ENCODE measurements around the gene PHYKPL.

Gene PHYKPL

DNA sequence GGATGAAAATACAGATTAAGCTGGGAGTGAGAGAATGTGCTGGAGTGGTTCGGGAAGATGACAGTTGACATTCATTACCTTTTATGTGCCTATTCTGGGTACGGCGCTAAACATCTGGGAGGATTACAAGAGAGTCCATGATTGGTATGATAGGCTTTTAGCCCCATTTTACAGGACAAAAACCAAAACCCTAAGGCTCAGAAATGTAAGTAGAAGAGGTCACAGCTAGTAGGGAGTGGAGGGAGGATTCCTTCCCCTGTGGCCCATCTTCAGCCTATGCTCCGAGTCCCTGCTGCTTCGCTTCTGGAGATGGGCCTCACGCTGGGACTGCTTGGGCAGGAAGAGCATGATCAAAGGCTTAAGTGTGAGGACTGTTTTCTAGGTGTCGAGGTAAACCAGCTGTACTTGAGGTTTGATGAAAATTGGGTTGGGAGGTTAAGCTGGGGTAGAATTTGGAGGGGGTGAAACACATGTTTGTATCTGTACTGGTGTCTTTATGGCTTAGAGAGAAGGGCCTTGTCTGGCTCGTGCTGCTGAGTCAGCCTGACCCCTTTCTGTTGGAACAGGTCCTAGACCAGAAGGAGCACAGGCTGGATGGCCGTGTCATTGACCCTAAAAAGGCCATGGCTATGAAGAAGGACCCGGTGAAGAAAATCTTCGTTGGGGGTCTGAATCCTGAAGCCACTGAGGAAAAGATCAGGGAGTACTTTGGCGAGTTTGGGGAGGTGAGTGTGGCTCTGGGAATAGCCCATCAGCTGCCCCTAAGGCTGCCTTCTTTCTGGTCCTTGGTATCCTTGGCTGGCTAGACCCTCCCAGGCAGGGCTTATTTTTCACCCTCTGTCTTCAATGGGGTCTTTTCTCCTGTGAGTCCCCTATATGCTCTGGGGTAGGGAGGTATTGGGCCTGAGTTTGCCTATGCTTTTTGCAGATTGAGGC, 26.2 kb downstream of the PHYKPL start:
- Histone ChIP-seq H2BK5ac (ENCODE audit: low read depth, low read length, poor library complexity, severe bottlenecking) (no peak overlapping the region), H3K36me3 (ENCODE audit: control insufficient read depth in 1 of 2, insufficient read depth in 2 of 2, low read depth in 1 of 2, low read length in 2 of 2) (peaks cover 47 to 59% of the 10 kb centered on the region in 2 experiments), H4K91ac (ENCODE audit: low read length) (no peak overlapping the region), H3K18ac (ENCODE audit: low read depth in 1 of 2, low read length in 2 of 2) (no peak overlapping the region), H3K27me3 (ENCODE audit: control insufficient read depth in 1 of 2, insufficient read depth in 1 of 2, low read length in 2 of 2) (no peaks in the 10 kb centered on the region), H2AK5ac (ENCODE audit: low read length, severe bottlenecking) (no peak overlapping the region), H3K23ac (ENCODE audit: low read length in 2 of 2) (no peak overlapping the region), H2BK15ac (ENCODE audit: low read depth, poor library complexity, severe bottlenecking) (no peak overlapping the region), H3K27ac (ENCODE audit: low read length, poor library complexity, severe bottlenecking) (no peak overlapping the region), H4K8ac (ENCODE audit: low read length) (no peak overlapping the region), H3K9ac (ENCODE audit: low read length) (peak overlapping the region; percentile 96), H3K4me2 (ENCODE audit: low read length, poor library complexity, severe bottlenecking) (peak overlapping the region; percentile 58), H3K14ac (ENCODE audit: low read length in 2 of 2) (no peak overlapping the region), H2BK120ac (ENCODE audit: low read depth, low read length) (no peak overlapping the region), H3K9me3 (ENCODE audit: control insufficient read depth, low read length) (no peaks in the 10 kb centered on the region), H3K79me1 (replicated peaks; ENCODE audit: low read length, poor library complexity, severe bottlenecking) (peaks cover 14% of the 10 kb centered on the region), H3K4me3 (ENCODE audit: insufficient read depth in 1 of 2, low read depth in 1 of 2, low read length in 2 of 2) (peak overlapping the region in 1 of 2 experiments; percentile 100), H3K4ac (ENCODE audit: low read depth in 1 of 2, low read length in 2 of 2) (no peak overlapping the region), H2AFZ (ENCODE audit: low read depth, low read length) (no peak overlapping the region), H2BK12ac (ENCODE audit: low read length in 2 of 2) (no peak overlapping the region), H3K4me1 (ENCODE audit: control insufficient read depth, insufficient read depth, low read depth, low read length) (peaks cover 19% of the 10 kb centered on the region)
- no peak for DNase-seq
- 55% methylated on average over 10 of the region's 12 CpGs for WGBS

DNA sequence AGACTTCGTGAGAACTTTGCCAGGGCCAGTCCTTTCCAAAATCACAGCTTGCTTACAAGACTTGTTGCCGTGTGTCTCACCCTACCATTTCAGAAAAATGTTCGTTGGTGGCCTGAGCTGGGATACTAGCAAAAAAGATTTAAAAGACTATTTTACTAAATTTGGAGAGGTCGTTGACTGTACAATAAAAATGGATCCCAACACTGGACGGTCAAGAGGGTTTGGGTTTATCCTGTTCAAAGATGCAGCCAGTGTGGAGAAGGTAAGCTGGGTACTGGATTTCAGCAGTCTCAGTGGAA, 26.9 kb downstream of the PHYKPL start:
- Histone ChIP-seq H3K4ac (ENCODE audit: low read depth in 1 of 2, low read length in 2 of 2) (no peak overlapping the region), H4K91ac (ENCODE audit: low read length) (no peak overlapping the region), H2BK12ac (ENCODE audit: low read length in 2 of 2) (no peak overlapping the region), H3K14ac (ENCODE audit: low read length in 2 of 2) (no peak overlapping the region), H3K27me3 (ENCODE audit: control insufficient read depth in 1 of 2, insufficient read depth in 1 of 2, low read length in 2 of 2) (no peaks in the 10 kb centered on the region), H2BK5ac (ENCODE audit: low read depth, low read length, poor library complexity, severe bottlenecking) (peak overlapping the region; percentile 61), H3K23ac (ENCODE audit: low read length in 2 of 2) (no peak overlapping the region), H4K8ac (ENCODE audit: low read length) (no peak overlapping the region), H3K4me1 (ENCODE audit: control insufficient read depth, insufficient read depth, low read depth, low read length) (peaks cover 19% of the 10 kb centered on the region), H3K9ac (ENCODE audit: low read length) (peak overlapping the region; percentile 96), H3K4me3 (ENCODE audit: insufficient read depth in 1 of 2, low read depth in 1 of 2, low read length in 2 of 2) (peak overlapping the region; percentile 97 to 100), H2BK15ac (ENCODE audit: low read depth, poor library complexity, severe bottlenecking) (no peak overlapping the region), H3K18ac (ENCODE audit: low read depth in 1 of 2, low read length in 2 of 2) (no peak overlapping the region), H2AK5ac (ENCODE audit: low read length, severe bottlenecking) (no peak overlapping the region), H3K36me3 (ENCODE audit: control insufficient read depth in 1 of 2, insufficient read depth in 2 of 2, low read depth in 1 of 2, low read length in 2 of 2) (peaks cover 41 to 52% of the 10 kb centered on the region in 2 experiments), H3K79me1 (replicated peaks; ENCODE audit: low read length, poor library complexity, severe bottlenecking) (peaks cover 12% of the 10 kb centered on the region), H2BK120ac (ENCODE audit: low read depth, low read length) (no peak overlapping the region), H3K27ac (ENCODE audit: low read length, poor library complexity, severe bottlenecking) (no peak overlapping the region), H3K4me2 (ENCODE audit: low read length, poor library complexity, severe bottlenecking) (peak overlapping the region; percentile 58), H2AFZ (ENCODE audit: low read depth, low read length) (no peak overlapping the region), H3K9me3 (ENCODE audit: control insufficient read depth, low read length) (no peaks in the 10 kb centered on the region)
- DNase-seq: no peak
- WGBS: 3% methylated on average over 5 of the region's 5 CpGs

DNA sequence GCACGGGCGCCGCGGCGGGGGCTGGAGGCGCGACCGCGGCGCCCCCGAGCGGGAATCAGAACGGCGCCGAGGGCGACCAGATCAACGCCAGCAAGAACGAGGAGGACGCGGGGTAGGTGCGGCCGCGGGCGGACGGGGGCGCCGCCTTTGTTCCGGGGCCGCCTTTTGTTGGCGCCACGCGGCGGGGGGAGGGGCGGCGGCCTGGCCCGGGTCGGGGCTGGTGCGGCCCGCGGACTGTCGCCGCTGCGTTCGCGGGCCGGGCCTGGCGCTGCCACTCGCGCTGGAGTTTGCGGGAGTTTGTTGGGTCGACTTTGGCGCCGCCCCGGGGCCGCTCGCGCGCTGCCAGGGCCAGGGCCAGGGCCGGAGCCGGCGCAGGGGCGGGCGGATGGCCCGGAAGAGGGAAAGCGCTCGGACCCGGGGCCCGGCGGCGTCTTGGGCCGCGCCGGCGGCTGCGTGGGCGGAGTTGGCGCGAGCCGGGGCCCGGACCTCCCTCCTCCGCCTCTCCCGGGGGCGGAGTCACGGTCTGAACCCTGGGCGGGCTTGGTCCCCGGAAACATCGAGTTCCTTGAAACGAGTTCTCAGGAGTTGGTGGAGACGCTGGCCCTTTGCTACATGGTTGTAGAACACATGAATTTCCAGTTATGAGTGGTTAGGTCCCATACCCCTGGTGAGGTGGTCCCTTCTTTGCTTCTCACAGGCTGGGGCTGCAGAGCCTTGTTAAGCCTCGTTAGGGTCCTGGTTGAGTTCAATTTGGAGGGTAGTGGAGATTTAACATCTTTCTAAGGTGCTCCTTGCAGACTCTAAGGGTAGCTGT, 27.5 kb downstream of the PHYKPL start:
- peak overlapping the region; percentile 97 to 100 for H3K4me3 ChIP-seq (ENCODE audit: insufficient read depth in 1 of 2, low read depth in 1 of 2, low read length in 2 of 2)
- H2BK12ac ChIP-seq (ENCODE audit: low read length in 2 of 2): no peak overlapping the region
- H3K4me2 ChIP-seq (ENCODE audit: low read length, poor library complexity, severe bottlenecking): peak overlapping the region; percentile 58
- no peak overlapping the region for H2BK15ac ChIP-seq (ENCODE audit: low read depth, poor library complexity, severe bottlenecking)
- H4K91ac ChIP-seq (ENCODE audit: low read length): peak overlapping the region; percentile 48
- H3K79me1 ChIP-seq (replicated peaks; ENCODE audit: low read length, poor library complexity, severe bottlenecking): peaks cover 12% of the 10 kb centered on the region
- peak overlapping the region; percentile 96 for H3K18ac ChIP-seq (ENCODE audit: low read depth in 1 of 2, low read length in 2 of 2)
- H3K36me3 ChIP-seq (ENCODE audit: control insufficient read depth in 1 of 2, insufficient read depth in 2 of 2, low read depth in 1 of 2, low read length in 2 of 2): peaks cover 36 to 46% of the 10 kb centered on the region in 2 experiments
- WGBS: under 1% methylated on average over 76 of the region's 90 CpGs
- peak overlapping the region in 1 of 2 experiments; percentile 97 for H3K14ac ChIP-seq (ENCODE audit: low read length in 2 of 2)
- peak; percentile 72 for DNase-seq
- H4K8ac ChIP-seq (ENCODE audit: low read length): no peak overlapping the region
- H3K9me3 ChIP-seq (ENCODE audit: control insufficient read depth, low read length): no peaks in the 10 kb centered on the region
- H2AFZ ChIP-seq (ENCODE audit: low read depth, low read length): no peak overlapping the region
- H2AK5ac ChIP-seq (ENCODE audit: low read length, severe bottlenecking): no peak overlapping the region
- no peaks in the 10 kb centered on the region for H3K27me3 ChIP-seq (ENCODE audit: control insufficient read depth in 1 of 2, insufficient read depth in 1 of 2, low read length in 2 of 2)
- peak overlapping the region; percentile 23 to 82 for H3K23ac ChIP-seq (ENCODE audit: low read length in 2 of 2)
- peak overlapping the region; percentile 96 for H3K9ac ChIP-seq (ENCODE audit: low read length)
- H2BK120ac ChIP-seq (ENCODE audit: low read depth, low read length): peak overlapping the region; percentile 54
- H3K4me1 ChIP-seq (ENCODE audit: control insufficient read depth, insufficient read depth, low read depth, low read length): peaks cover 19% of the 10 kb centered on the region
- H3K27ac ChIP-seq (ENCODE audit: low read length, poor library complexity, severe bottlenecking): peak overlapping the region; percentile 41
- peak overlapping the region; percentile 84 for H2BK5ac ChIP-seq (ENCODE audit: low read depth, low read length, poor library complexity, severe bottlenecking)
- peak overlapping the region; percentile 91 to 96 for H3K4ac ChIP-seq (ENCODE audit: low read depth in 1 of 2, low read length in 2 of 2)

Data from mesenchymal stem cell (in vitro differentiated cells and primary cell).